GM18502 (cell line): Measurements from ENCODE around the gene CLEC10A.
A peak's percentile ranks its signal among the peaks of the same experiment; 100 is the strongest.

Experiments
- ATAC-seq: cut with Tn5 transposase; IDR thresholded peaks from one replicate; pipeline ENCODE4 v1.9.1; 2021; ENCODE audit warnings: mild to moderate bottlenecking; ENCODE audit not compliant: unreplicated experiment, poor library complexity

Gene CLEC10A

GRCh38 chr17:7043497-7044198, 36.4 kb downstream of the CLEC10A start, which contains the start of gene SLC16A11:
Gene SLC16A11 (minus strand): TSS chr17:7044092. CDS start chr17:7043513, 579 bp downstream.
- ATAC-seq = no peak

DNA sequence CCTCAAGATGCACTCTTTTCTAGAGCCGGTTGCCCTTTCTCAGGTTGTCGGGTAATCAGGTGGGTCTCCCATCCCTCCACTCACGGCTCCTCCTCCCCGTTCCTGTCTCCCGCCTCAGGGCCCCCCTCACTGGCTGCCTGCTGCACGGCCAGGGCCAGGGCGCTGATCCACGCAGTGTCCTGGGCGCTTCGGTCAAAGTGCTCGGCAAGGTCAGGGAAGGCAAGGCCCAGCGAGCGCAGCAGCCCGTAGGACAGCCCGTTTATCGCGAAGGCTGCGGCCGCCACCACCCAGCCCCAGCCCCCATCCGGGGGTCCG, 36.9 kb downstream of the CLEC10A start:
- ATAC-seq = no peak

DNA sequence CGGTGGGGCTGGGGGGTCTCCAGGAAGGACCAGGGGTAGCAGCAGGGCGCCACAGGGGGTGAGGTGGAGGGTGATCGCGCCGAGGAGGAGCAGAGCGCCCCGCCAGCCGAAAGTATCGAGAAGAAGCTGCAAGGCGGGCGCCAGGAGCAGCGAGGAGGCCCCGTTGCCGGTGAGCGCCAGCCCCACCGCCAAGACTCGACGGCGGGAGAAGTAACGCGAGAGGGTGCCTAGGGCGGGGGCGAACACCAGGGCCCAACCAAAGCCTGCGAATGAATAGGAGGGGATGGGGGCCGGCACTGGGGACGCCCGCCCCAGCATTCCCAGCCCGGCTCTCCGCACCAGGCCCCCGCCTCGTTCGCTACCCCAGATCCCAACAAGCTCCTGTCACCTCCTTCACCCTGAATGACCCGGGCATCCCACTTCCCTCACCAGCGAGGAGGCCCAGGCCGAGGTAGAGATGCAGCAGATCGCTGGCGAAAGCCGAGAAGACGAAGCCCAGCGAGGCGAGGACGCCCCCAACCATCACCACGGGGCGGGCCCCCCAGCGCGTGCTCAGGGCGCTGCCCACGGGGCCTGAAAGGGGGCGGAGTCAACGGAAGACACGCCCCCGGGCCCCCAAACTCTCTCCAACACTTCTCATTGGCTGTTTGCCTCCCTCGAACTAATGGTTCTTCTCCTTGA, 37.4 kb downstream of the CLEC10A start:
- no peak for ATAC-seq

- ATAC-seq = no peak
Measured at GRCh38 chr17:7041607-7042500, 38.2 kb downstream of the CLEC10A start.

DNA sequence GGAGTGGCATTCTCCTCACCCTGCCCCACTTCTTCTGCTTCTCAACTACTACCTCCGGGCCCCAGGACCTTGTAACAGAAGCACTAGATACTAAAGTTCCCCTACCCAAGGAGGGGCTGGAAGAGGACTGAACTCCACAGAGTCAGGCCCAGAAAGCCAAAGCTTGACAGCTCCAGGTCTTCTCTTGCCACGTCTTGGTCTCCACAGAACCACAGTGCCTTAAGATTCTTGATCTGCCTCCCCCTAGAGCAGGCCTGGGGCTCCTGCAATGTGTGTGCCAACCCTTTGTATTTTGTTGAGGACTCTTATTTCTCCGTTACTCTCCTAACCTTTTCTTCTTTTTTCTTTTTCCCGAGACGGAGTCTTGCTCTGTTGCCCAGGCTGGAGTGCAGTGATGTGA, 40.2 kb downstream of the CLEC10A start:
- no peak for ATAC-seq

DNA sequence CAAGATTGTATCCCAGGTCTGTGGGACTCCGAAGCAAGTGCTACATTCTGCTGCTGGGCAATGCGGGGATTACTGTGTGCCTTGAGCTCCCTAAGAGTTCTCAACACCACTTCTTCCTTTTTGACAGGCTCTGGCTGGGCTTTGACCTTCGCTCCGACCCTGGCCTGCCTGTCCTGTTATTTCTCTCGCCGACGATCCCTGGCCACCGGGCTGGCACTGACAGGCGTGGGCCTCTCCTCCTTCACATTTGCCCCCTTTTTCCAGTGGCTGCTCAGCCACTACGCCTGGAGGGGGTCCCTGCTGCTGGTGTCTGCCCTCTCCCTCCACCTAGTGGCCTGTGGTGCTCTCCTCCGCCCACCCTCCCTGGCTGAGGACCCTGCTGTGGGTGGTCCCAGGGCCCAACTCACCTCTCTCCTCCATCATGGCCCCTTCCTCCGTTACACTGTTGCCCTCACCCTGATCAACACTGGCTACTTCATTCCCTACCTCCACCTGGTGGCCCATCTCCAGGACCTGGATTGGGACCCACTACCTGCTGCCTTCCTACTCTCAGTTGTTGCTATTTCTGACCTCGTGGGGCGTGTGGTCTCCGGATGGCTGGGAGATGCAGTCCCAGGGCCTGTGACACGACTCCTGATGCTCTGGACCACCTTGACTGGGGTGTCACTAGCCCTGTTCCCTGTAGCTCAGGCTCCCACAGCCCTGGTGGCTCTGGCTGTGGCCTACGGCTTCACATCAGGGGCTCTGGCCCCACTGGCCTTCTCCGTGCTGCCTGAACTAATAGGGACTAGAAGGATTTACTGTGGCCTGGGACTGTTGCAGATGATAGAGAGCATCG, 41.8 kb downstream of the CLEC10A start:
- ATAC-seq = no peak

DNA sequence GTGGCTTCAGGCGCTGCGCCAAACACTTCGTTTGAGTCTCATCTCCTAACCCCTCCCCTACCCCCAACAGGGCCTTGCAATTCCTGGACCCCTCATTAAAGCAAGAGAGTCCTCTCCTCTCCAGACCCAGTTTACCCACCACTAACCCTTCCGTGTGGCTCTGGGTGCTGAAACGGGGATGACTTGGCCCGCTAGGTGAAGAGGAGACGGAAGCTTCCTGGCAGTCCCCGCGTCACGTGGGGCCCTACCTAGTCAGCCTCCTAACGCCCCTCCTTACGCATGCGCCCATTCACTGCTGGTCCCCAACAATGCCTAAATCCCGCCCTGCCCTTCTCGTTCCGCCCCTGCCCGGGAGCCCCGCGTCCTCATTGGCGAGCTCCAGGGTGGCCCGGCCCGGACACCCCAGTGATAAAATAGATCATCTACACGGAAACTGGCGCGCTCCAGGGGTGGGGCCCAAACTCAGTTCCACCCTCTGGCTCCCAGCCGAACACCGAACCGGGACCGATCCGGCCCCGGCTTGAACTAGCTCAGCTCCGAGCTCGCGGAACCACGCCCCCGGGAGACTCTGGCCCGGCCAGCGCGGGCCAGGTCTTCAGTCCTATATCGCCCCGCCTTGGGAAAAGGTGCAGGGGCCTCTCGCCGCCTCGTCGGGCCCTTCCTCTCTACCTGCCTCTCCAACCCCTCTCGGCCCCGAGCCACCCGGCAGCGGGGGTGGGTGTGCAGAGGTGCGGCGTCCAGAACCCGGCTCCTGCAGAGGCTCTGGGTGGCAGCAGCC, 44.3 kb downstream of the CLEC10A start, which contains the start of gene SLC16A13:
Gene SLC16A13, plus strand, starts transcription at position 425 of the 778 bp plus-strand sequence. CDS start 368 bp downstream, outside the sequence.
- ATAC-seq = peak; percentile 87

DNA sequence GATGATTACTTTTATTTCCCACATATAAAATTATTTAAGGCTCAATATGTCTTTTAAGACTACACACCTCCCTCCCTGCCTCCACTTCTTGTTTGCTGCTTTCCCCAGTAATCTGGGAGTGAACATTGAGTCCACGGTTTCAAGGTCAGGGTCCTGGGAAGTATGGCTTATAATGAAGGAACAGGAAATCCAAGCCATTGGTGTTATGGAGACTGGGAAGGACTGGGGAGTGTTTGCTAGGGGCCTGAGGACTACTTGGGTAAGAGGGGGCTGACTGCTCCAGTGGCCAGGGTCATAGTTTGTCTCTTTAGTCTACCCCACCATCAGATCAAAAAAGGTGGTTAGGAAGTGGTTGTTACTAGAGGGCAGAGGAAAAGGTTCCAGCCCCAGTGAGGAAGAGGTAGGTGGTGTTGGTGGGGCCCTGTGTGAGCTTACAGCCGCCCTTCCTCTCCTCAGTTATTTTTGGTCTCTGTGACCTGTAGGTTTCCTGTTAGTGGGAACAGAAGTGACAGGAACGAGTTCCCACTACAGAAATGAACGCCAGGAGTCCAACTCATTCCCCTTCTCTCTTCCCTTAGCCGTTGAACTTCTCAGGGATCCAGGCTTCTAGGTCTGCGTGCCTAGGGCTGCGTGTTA, 45.0 kb downstream of the CLEC10A start:
- peak; percentile 22 for ATAC-seq

DNA sequence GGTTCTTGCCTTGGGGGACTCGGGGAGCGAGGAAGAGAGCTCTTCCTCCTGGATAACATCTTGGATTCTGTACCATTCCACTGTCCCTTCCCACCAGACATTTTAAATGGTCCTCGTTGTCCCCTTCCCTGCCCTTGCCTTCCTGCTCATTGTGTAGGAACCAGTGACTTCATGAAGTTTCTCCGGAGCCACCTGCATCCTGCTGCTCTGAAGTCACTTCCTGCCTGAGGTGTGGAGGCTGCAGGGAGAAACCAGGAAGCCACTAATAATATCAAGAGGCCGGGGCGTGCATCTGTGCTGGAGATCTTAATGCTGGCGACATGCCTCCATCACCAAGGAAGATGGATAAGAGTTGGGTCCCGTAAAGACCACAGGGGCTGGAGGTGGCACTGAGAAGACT, 50.4 kb downstream of the CLEC10A start:
- no peak for ATAC-seq

GRCh38 chr17:7029096-7029495, 51.0 kb downstream of the CLEC10A start:
- no peak for ATAC-seq

DNA sequence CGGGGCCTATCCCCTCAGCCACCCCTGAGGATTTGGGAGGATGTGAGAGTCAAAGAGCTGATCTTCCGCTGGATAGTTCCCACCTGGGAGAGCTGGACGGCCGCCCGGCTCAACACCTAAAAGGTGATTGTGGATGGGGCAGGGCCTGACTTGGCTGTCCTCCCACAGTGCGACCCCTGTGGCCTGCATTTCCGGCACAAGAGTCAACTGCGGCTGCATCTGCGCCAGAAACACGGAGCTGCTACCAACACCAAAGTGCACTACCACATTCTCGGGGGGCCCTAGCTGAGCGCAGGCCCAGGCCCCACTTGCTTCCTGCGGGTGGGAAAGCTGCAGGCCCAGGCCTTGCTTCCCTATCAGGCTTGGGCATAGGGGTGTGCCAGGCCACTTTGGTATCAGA, 52.7 kb downstream of the CLEC10A start:
- ATAC-seq = no peak

- no peak for ATAC-seq
Measured at GRCh38 chr17:7026471-7027115, 53.5 kb downstream of the CLEC10A start.

DNA sequence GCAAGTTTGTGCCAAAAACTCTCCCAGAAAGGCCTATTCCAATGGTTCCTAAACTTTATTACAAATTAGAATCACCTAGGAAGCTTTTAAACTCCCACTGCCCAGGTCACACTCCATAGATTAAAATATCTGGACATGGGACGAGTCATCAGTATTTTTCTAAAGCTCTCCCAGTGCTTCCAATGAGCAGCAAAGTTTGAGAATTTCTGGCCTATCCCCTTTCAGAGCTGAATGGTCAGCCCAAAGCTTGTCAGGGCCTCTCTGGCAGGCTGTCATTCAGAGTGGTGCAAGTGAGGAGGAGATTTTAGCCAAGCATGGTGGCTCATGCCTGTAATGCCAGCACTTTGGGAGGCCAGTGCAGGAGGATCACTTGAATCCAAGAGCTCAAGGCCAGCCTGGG, 54.8 kb downstream of the CLEC10A start:
- ATAC-seq = no peak
